Measurements from ENCODE around the gene PTPRN2. TPM values are rescaled to one million over a fixed set of nuclear protein-coding genes. Genes with fewer than 3 reads are reported as not detected.
A peak's percentile ranks its signal among the peaks of the same experiment; 100 is the strongest.

The PTPRN2 gene
- polyA plus RNA-seq, 1 of the 3 experiments (the other 2 are of a cell fraction) = 4.0 TPM

DNA sequence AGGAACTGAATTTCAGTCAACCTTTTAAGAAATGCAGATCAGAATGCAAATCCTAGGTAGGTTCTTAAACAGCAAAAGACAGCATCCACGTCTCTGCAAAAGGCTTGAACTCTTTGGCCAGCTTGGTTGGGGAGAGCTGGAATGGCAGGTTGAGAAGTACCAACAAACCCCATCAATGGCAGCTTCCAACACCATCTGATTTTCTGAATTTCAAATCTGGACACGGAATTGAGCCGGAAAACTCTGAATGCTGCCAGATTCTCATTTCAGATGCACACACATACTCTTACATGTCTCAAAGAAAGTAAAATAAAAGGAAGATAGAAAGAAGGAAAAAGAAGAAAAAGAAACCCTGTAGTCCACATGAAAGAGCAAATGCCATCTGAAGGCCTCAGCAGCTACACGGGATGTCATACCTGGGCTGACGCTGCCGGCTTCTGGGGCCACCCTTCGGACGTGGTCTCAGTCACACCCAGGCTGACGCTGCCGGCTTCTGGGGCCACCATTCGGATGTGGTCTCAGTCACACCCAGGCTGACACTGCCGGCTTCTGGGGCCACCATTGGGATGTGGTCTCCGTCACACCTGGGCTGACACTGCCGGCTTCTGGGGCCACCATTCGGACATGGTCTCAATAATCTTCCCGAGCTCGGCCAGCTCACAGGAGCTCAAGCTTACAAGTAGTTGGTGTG lies 165.3 kb downstream of the PTPRN2 start:
- H3K27ac ChIP-seq (ENCODE audit: low read depth in 2 of 2, low read length in 1 of 2) = peak overlapping the region in 1 of 2 experiments; percentile 78; a peak in 2 of 4 replicates
- no peaks in the 10 kb centered on the region for H3K79me2 ChIP-seq (ENCODE audit: insufficient read depth)
- H2AFZ ChIP-seq (ENCODE audit: low read depth) = no peak overlapping the region
- H3K27me3 ChIP-seq (ENCODE audit: insufficient read depth) = no peaks in the 10 kb centered on the region
- no peak for DNase-seq
- H3K36me3 ChIP-seq (replicated peaks in 1 of 2; ENCODE audit: control insufficient read depth in 1 of 2, insufficient read depth in 2 of 2, low read length in 1 of 2) = no peaks in the 10 kb centered on the region
- ChIA-PET CTCF (interaction anchor here (0.9 to 6.2 kb wide), 6 partner anchors 9 to 73 kb away, joined by 3 to 42 read pairs (median 4); no protein-coding TSS in a partner anchor), POLR2A (no interaction called here)
- H3K9ac ChIP-seq = no peak overlapping the region
- no peak overlapping the region for H3K4me3 ChIP-seq (ENCODE audit: low read depth in 2 of 2, low read length in 1 of 2)
- no peak overlapping the region for H3K4me2 ChIP-seq
- TF ChIP-seq, protein P1, sequence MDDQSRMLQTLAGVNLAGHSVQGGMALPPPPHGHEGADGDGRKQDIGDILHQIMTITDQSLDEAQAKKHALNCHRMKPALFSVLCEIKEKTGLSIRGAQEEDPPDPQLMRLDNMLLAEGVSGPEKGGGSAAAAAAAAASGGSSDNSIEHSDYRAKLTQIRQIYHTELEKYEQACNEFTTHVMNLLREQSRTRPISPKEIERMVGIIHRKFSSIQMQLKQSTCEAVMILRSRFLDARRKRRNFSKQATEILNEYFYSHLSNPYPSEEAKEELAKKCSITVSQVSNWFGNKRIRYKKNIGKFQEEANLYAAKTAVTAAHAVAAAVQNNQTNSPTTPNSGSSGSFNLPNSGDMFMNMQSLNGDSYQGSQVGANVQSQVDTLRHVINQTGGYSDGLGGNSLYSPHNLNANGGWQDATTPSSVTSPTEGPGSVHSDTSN (IDR thresholded peaks at IDR 0.05) = no peak
- TF ChIP-seq JUND (IDR thresholded peaks at IDR 0.05) (no peak), EP300 (IDR thresholded peaks at IDR 0.05; ENCODE audit: borderline replicate concordance in 1 of 2, low read depth in 1 of 2, low read length in 1 of 2) (no peak), TAF1 (IDR thresholded peaks at IDR 0.05; ENCODE audit: borderline replicate concordance, low read depth, low read length) (no peak), RAD21 (IDR thresholded peaks at IDR 0.05; ENCODE audit: low read length) (no peak), EZH2phosphoT487 (IDR thresholded peaks at IDR 0.05; ENCODE audit: borderline replicate concordance, low read depth) (no peak), POLR2AphosphoS5 (IDR thresholded peaks at IDR 0.05; ENCODE audit: low read depth, low read length) (no peak), RCOR1 (IDR thresholded peaks at IDR 0.05; ENCODE audit: low read length) (no peak), MEF2A (IDR thresholded peaks at IDR 0.05; ENCODE audit: borderline replicate concordance, low read depth) (no peak), TEAD4 (IDR thresholded peaks at IDR 0.05; ENCODE audit: borderline replicate concordance, insufficient read depth) (no peak), SIN3A (IDR thresholded peaks at IDR 0.05; ENCODE audit: borderline replicate concordance, low read depth, low read length) (no peak), MXI1 (IDR thresholded peaks at IDR 0.05; ENCODE audit: low read depth, low read length) (no peak), GABPA (IDR thresholded peaks at IDR 0.05; ENCODE audit: low read depth) (no peak), FOSL2 (IDR thresholded peaks at IDR 0.05; ENCODE audit: borderline replicate concordance, low read depth) (no peak), YY1 (IDR thresholded peaks at IDR 0.05; ENCODE audit: low read depth) (no peak)
- TF ChIP-seq, protein P2, sequence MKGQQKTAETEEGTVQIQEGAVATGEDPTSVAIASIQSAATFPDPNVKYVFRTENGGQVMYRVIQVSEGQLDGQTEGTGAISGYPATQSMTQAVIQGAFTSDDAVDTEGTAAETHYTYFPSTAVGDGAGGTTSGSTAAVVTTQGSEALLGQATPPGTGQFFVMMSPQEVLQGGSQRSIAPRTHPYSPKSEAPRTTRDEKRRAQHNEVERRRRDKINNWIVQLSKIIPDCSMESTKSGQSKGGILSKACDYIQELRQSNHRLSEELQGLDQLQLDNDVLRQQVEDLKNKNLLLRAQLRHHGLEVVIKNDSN (IDR thresholded peaks at IDR 0.05; ENCODE audit: borderline replicate concordance, low read depth) = no peak
- TF ChIP-seq, protein P3, sequence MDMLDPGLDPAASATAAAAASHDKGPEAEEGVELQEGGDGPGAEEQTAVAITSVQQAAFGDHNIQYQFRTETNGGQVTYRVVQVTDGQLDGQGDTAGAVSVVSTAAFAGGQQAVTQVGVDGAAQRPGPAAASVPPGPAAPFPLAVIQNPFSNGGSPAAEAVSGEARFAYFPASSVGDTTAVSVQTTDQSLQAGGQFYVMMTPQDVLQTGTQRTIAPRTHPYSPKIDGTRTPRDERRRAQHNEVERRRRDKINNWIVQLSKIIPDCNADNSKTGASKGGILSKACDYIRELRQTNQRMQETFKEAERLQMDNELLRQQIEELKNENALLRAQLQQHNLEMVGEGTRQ (IDR thresholded peaks at IDR 0.05; ENCODE audit: borderline replicate concordance, low read depth, low read length) = no peak
- peaks cover 10% of the 10 kb centered on the region; the same call in 1 of the 2 replicates for H3K9me3 ChIP-seq
- no peaks in the 10 kb centered on the region for H3K9me2 ChIP-seq
- WGBS (ENCODE audit: low lambda C conversion rate) = 71% methylated on average over 17 of the region's 17 CpGs
- peaks cover 0 to 24% of the 10 kb centered on the region in 2 experiments; a peak in 2 of 4 replicates for H3K4me1 ChIP-seq (ENCODE audit: control insufficient read depth in 1 of 2, insufficient read depth in 2 of 2, low read depth in 1 of 2, low read length in 1 of 2)
- no peaks in the 10 kb centered on the region for H3F3A ChIP-seq (replicated peaks; ENCODE audit: insufficient read depth)
- no peaks in the 10 kb centered on the region for H4K20me1 ChIP-seq (ENCODE audit: insufficient read depth)
